HG02759 (cell line): Measurements from ENCODE around the gene CAT.
"Not testable (repeated sequence)": the region's sequence is repeated elsewhere in the genome, so short reads cannot be mapped to it uniquely, and the experiment has no call there.

Experiments used
- ATAC-seq: cut with Tn5 transposase; IDR thresholded peaks from one replicate; pipeline ENCODE4 v1.9.1; 2021; ENCODE audit warnings: mild to moderate bottlenecking, moderate library complexity; ENCODE audit not compliant: unreplicated experiment

Gene CAT

DNA sequence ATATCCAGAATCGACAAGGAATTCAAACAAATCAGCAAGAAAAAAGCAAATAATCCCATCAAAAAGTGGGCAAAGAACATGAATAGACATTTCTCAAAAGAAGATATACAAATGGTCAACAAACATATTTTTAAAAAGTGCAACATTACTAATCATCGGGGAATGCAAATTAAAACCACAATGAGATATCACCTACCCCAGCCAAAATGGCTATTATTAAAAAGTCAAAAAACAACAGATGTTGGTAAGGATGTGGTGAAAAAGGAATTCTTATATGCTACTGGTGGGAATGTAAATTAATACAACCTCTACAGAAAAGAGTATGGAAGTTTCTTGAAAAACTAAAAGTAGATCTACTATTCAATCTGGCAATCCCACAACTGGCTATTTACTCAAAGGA, 13.9 kb upstream of the CAT start:
- not testable (repeated sequence) for ATAC-seq

DNA sequence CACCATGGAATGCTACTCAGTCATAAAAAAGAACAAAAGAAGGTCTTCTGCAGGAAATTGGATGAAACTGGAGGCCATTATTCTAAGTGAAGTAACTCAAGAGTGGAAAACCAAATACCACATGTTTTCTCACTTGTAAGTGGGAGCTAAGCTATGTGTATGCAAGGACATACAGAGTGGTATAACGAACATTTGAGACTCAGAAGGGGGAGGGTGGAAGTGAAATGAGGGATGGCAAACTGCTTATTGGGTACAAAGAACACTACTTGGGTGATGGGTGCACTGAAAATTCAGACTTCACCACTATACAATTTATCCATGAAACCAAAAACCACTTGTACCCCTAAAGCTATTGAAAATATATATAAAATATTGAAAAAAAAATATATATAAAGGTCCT, 13.4 kb upstream of the CAT start:
- no peak for ATAC-seq

DNA sequence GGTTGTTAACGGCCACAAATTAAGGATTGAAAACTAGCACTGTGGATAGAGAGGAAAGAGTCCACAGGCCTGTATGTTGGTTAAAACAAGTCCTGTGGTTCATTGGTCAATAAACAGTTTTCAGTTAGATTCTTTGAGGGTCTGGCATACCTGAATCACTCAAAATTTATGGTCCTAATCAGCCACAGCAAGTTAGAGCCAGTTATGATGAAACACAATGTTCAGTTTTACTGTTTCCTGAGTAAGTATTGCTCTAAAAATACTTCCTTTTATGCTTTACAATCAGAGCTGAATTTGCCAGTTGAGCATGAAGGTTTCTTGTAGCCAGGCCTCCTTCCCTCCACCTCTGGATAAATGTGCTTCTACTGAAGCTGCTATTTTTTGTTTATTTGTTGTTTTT, 12.9 kb upstream of the CAT start:
- ATAC-seq: no peak

- no peak for ATAC-seq
Measured at GRCh38 chr11:34426766-34427185, 12.0 kb upstream of the CAT start.

DNA sequence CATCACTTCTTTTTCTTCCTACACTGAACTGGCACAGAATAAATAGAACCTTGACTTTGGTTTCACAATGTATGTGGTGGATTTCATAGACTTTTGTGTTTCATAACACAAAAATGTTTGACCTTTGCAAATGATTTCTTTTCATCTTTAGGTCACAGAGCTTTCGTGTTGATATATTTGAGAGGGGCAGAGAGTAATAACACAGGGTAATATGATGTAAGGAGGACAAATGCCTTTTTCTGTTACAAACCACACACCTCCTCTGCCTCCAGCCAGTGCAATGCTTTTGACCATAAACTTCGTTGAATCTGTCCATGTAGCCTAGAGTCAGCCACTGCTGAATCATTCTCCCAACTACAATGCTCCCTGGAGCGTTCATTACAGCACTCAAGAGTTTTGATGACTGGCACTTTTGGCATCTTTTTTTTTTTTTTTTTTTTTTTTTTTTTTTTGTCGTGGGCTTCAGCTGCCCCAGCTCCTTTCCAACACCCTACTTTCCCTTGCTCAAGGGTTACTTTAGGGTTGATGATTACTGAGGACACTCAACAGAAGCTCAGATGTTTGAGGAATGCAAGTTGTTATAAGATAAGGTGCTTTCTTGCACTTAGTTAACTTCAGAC, 11.4 kb upstream of the CAT start:
- ATAC-seq: no peak

DNA sequence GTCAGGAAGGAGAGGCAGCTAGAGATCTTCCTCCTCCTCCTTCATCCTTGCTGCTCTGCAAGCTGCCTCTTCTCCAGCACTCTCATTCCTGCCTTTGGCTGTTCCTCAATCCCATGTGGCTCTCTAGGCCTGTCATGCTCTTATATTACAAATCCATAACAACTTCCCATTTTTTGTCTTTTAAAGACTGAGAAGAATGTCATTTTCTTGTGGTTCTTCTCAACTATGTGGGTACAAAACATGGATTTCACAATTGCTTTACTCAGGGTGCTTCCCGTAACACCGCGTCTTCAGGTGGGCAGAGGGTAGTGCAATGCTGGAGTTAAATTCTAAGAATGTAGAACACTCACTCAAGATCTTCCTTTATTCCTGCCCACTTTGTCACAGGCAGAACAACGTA, 6.8 kb upstream of the CAT start:
- ATAC-seq: no peak

GRCh38 chr11:34432822-34433221, 5.9 kb upstream of the CAT start:
- no peak for ATAC-seq

DNA sequence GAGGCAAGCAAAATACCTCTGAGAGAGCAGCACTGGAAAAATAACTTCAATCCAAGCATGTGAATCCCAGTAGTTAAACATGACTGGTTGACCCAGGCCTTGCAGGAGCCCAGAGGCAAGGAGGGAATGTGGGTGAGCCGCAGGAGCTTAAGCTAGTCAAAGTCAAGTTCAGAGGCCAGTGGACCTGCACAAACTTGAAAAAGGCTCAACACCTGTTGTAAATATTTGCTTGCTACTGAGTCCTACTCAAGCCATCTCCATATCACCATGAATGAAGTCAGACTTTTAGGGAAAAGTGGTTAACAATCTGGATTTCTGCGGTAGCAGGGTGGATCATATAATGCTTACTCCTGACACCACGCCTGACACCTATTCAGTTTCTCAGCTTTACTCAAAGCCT, 4.8 kb upstream of the CAT start:
- ATAC-seq: no peak

- no peak for ATAC-seq
Measured at GRCh38 chr11:34437224-34438125, 1.3 kb upstream of the CAT start.

- no peak for ATAC-seq
Measured at GRCh38 chr11:34439610-34440198, 970 bp downstream of the CAT start.

DNA sequence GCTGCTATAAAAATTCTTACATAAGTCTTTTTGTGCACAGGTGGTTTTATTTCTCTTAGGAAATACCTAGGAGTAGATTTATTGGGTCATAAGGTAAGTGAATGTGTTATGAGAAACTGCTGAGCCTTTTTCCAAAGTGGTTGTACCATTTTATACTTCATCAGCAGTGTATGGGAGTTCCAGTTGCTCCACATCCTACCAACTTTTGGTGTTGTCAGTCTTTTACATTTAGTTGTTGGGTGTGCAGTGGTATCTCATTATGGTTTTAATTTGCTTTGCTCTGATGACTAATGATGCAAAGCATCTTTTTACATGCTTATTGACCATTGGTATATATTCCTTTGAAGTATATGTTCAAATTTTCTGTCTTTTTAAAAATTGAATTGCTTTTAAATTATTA, 3.1 kb downstream of the CAT start:
- no peak for ATAC-seq

GRCh38 chr11:34443136-34443535, 4.4 kb downstream of the CAT start:
- no peak for ATAC-seq

DNA sequence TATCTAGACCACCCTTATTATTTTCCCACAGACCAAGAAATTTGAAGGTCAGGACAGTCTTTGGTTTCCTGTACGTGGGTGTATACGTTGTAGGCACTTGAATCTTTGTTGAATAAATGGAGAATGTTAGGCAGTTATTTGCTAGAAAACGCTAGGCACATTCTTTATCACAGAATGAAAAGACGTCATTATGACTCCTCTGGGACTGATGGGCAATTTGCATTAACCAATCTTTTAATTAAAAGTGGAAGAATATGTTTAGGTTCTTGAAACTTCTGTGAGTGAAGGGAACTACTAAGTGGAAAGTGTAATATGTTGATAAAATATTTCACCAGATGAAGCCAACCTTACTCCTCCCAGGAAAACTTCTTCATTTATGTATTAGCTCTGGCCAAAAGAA, 5.7 kb downstream of the CAT start:
- ATAC-seq: no peak

- ATAC-seq: no peak
Measured at GRCh38 chr11:34445956-34446355, 7.2 kb downstream of the CAT start.

DNA sequence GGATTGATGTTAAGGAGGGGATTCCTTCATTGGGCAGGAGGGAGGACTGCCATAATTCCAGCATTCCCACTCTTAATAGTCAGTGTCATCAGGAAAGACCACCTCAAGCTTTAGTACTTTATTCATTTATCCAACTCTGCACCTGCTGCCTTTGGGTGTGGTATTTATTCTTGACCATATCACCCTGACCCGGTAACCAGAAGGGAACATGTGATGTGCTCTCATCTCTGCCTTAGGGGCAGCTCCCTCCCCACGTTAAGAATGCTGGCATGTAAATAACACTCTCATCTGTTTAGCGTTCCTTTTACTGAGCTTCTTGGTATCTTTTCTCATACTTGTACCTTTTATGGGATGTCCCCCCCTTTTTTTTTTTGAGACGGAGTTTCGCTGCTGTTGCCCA, 7.7 kb downstream of the CAT start:
- ATAC-seq: no peak

DNA sequence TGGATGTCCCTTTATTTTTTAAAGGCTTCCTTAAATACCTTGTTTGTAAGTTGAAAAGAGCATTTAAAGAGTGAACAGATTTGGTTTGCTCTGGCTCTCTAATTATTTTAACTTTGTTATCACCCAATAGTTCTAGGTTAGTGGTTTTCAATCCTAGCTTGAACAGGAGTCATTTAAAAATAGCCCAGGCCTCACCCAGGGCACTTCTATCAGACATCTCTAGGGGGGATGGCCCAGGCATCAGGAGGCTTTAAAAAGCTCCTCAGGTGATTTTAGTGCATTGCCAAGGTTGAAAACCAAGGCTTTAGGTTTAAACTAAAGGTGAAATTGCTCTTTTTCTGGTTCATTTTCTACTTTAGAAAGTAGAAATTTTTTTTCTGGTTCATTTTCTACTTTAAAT, 8.3 kb downstream of the CAT start:
- ATAC-seq: no peak

- ATAC-seq: no peak
Measured at GRCh38 chr11:34448223-34448994, 9.7 kb downstream of the CAT start.

- no peak for ATAC-seq
Measured at GRCh38 chr11:34449013-34449412, 10.3 kb downstream of the CAT start.

DNA sequence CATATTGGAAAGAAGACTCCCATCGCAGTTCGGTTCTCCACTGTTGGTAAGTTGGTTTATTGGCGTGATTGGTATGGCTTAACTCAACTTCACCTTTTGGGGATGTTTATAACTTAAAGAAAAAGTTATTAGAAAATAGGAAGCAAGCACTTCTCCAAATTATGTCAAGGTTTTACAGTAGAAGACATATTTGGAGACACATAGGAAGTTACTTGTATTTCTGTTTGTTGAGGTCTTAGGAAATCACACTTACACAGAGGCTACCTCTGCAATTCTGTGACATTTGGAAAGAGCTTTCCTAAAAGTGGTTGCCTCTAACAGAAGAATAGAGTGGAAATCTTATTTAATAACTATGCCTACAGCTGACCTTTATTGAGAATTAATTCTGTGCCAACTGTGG, 12.3 kb downstream of the CAT start:
- ATAC-seq: no peak

DNA sequence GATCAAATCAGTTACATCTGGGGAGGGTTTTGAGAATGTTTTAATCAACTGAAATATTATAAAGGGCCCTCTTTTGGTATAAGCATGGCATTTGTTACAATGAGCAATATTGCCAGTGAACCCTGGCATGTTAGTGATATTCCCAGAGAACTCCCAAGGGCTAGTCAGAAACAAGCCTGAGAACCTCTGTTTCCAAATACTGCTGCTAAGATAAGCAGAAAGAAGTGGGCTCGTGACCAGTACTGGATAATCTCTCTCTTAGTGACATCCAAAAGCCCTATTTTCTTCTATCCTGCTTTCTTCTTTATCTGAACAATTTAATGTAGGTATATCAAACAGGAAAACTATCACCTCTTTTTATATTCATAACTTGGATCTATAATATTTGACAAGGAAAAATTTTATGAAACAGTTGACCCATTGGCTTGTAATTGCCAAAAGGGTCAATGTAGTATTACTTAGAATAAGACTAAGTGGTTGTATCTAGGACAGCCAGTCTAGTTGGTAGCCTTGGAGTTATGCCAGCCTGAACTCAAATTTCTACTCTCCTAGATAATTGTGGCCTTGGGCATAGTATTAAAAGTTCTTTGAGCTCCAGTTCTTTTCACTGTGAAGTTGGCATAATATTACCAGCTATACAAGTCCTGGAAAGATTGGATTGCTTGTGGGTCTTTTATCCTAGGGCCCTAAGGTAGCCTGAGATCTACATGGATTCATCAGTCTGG, 15.7 kb downstream of the CAT start:
- ATAC-seq: no peak

- ATAC-seq: no peak
Measured at GRCh38 chr11:34457607-34458006, 18.9 kb downstream of the CAT start.
